HepG2 (cell line): ENCODE measurements around the gene TPST2. TPM values are rescaled to one million over a fixed set of nuclear protein-coding genes. Genes with fewer than 3 reads are reported as not detected.
A peak's percentile ranks its signal among the peaks of the same experiment; 100 is the strongest.

Experiments used
- ATAC-seq: fragments of 200-7000 bp; cut with Tn5 transposase; 3 replicates; pipeline ENCODE4 v1.9.1; 2020; ENCODE audit warnings: mild to moderate bottlenecking, moderate library complexity
- BruUV-seq: library from RNA; stranded (reverse); fragments of 400-500 nt; replicated peaks from 2 replicates; lab custom pipeline; 2021; lab: Mats Ljungman, UMichigan
- CTCF ChIA-PET: fragments of 300-600 bp; formaldehyde crosslinking; extraction: SDS; loops from one replicate; lab custom pipeline; 2021; ENCODE audit warnings: low total read pairs, inconsistent platforms, low intra/inter-chr PET ratio; lab: Yijun Ruan, JAX
- POLR2A ChIA-PET: fragments of 350-600 bp; sonication (Branson Sonifier 250); formaldehyde crosslinking; loops from one replicate; lab custom pipeline; 2020; ENCODE audit warnings: antibody characterized with exemption, inconsistent platforms; lab: Yijun Ruan, JAX
- DNase-seq: peaks from one replicate; pipeline ENCODE4 v3.0.0-alpha.2; 2015; ENCODE audit warnings: low spot score
- FAIRE-seq: peaks from 3 replicates; lab custom pipeline; 2011; peaks lifted over from hg19 to GRCh38; lab: Jason Lieb, UNC
- H2AFZ ChIP-seq: one replicate; pipeline ENCODE4 v1.6.1; 2011; ENCODE audit warnings: low read length, inconsistent platforms
- H3K27ac ChIP-seq: fragments of 300-600 bp; 3 replicates; pipeline ENCODE4 v1.8.0; 2011; ENCODE audit warnings: mixed run types, mild to moderate bottlenecking, mixed read lengths, low read length, inconsistent platforms; ENCODE audit not compliant: insufficient read depth; ENCODE audit errors: extremely low read length
- H3K27me3 ChIP-seq, 2 experiments: fragments of 200-600 bp in 1 of 2; 2 replicates in 1 of 2; 3 replicates in 1 of 2; pipeline versions ENCODE4 v1.6.0 to v1.8.0; 2011; ENCODE audit warnings: low read length in 2 of 2, mild to moderate bottlenecking in 2 of 2, moderate library complexity in 2 of 2, inconsistent platforms in 1 of 2; ENCODE audit not compliant: insufficient read depth in 2 of 2, control insufficient read depth in 1 of 2
- H3K36me3 ChIP-seq, 2 experiments: fragments of 200-600 bp in 1 of 2; replicated peaks in 1 of 2; 2 replicates in 1 of 2; 3 replicates in 1 of 2; pipeline versions ENCODE4 v1.5.1 to v1.8.0; 2011; ENCODE audit warnings: low read length in 2 of 2, inconsistent platforms in 1 of 2; ENCODE audit not compliant: insufficient read depth in 2 of 2, control insufficient read depth in 1 of 2
- H3K4me1 ChIP-seq: 2 replicates; pipeline ENCODE4 v1.5.1; 2012; ENCODE audit warnings: low read length, inconsistent platforms; ENCODE audit not compliant: insufficient read depth
- H3K4me2 ChIP-seq: 2 replicates; pipeline ENCODE4 v1.6.0; 2011; ENCODE audit warnings: low read depth, low read length, inconsistent platforms
- H3K4me3 ChIP-seq, 3 experiments: fragments of 200-600 bp in 1 of 3; sonication (generic), shearing (Covaris generic) in 1 of 3; replicated peaks in 1 of 3; 2 replicates each; pipeline ENCODE4 v1.5.1; 2011 to 2016; ENCODE audit warnings: low read length in 3 of 3, inconsistent platforms in 2 of 3, low read depth in 2 of 3, mild to moderate bottlenecking in 2 of 3, control low read depth in 1 of 3, mixed read lengths in 1 of 3; ENCODE audit not compliant: insufficient read depth in 1 of 3
- H3K79me2 ChIP-seq: one replicate; pipeline ENCODE4 v1.6.1; 2011; ENCODE audit warnings: low read length, inconsistent platforms; ENCODE audit not compliant: insufficient read depth
- H3K9ac ChIP-seq: 2 replicates; pipeline ENCODE4 v1.6.0; 2011; ENCODE audit warnings: mild to moderate bottlenecking, low read depth, low read length, inconsistent platforms; ENCODE audit not compliant: insufficient read depth
- H3K9me3 ChIP-seq: 2 replicates; pipeline ENCODE4 v1.5.1; 2012; ENCODE audit warnings: mild to moderate bottlenecking, low read length
- H4K20me1 ChIP-seq: 2 replicates; pipeline ENCODE4 v1.6.0; 2011; ENCODE audit warnings: inconsistent platforms, mild to moderate bottlenecking, low read length, moderate library complexity; ENCODE audit not compliant: insufficient read depth
- AFF4 ChIP-seq: sonication (generic); formaldehyde crosslinking; IDR thresholded peaks from 2 replicates; pipeline ENCODE4 v1.4.0; 2020; ENCODE audit warnings: missing genetic modification reagents
- ARID2 ChIP-seq: sonication (generic); formaldehyde crosslinking; IDR thresholded peaks from 2 replicates; pipeline ENCODE4 v1.8.1; 2022; ENCODE audit warnings: mild to moderate bottlenecking, missing genetic modification reagents, borderline replicate concordance
- MED8 ChIP-seq: sonication (generic); formaldehyde crosslinking; IDR thresholded peaks from 2 replicates; pipeline ENCODE4 v1.8.1; 2023; ENCODE audit warnings: mild to moderate bottlenecking, missing genetic modification reagents; ENCODE audit not compliant: insufficient replicate concordance
- ZNF343 ChIP-seq: sonication (generic); formaldehyde crosslinking; IDR thresholded peaks from 2 replicates; pipeline ENCODE4 v1.4.0; 2020; ENCODE audit warnings: mild to moderate bottlenecking, missing genetic modification reagents
- ZNF503 ChIP-seq: sonication (generic); formaldehyde crosslinking; IDR thresholded peaks from 2 replicates; pipeline ENCODE4 v1.4.0; 2020; ENCODE audit warnings: missing genetic modification reagents
- ZNF629 ChIP-seq: sonication (generic); formaldehyde crosslinking; conservative IDR thresholded peaks from 2 replicates; pipeline ENCODE4 v1.5.0; 2020; ENCODE audit warnings: missing genetic modification reagents
- ZNF747 ChIP-seq: sonication (generic); formaldehyde crosslinking; IDR thresholded peaks from 2 replicates; pipeline ENCODE4 v1.8.1; 2023; ENCODE audit warnings: missing genetic modification reagents, mild to moderate bottlenecking, borderline replicate concordance
- WGBS: methylation state at CpG from one replicate; pipeline ENCODE4 v1.1.6; 2017; ENCODE audit warnings: low lambda C conversion rate; 5-methylcytosine and 5-hydroxymethylcytosine counted together
- in situ Hi-C: cut with HindIII; loops from 2 replicates; pipeline ENCODE4 v1.10.0; 2017; ENCODE audit warnings: low pct_unique_long_range_greater_than_20kb; ENCODE audit not compliant: extremely low pct_ligation_motif_present
- intact Hi-C: fragments of 100-400 bp; cut with micrococcal nuclease; formaldehyde crosslinking; loops from one replicate; pipeline ENCODE4 v1.10.0; 2022; ENCODE audit not compliant: unreplicated experiment
- polyA plus RNA-seq, 8 experiments: library from polyadenylated mRNA; depleted of rRNA in 3 of 8; stranded (reverse) in 7 of 8; unstranded in 1 of 8; fragments of >200 nt; fragmentation: Illumina TruSeq in 4 of 8; extraction: Trizol in 4 of 8; gene quantifications; 2 replicates each; pipeline versions ENCODE4 v1.2.1 to v1.2.3, GENCODE V29; 2011 to 2016; ENCODE audit warnings: low read depth in 4 of 8, missing spikeins in 1 of 8, mixed read lengths in 1 of 8; ENCODE audit not compliant: insufficient read depth in 1 of 8
- total RNA-seq, 5 experiments: library from RNA; depleted of rRNA; stranded (reverse); fragments of >200 nt; fragmentation: Illumina TruSeq; extraction: Trizol; gene quantifications; 2 replicates each; pipeline ENCODE4 v1.2.3, GENCODE V29; 2016; ENCODE audit warnings: low read depth in 1 of 5

Gene TPST2
- total and polyA plus RNA-seq, 2 of the 13 experiments (the other 11 are each of a cell fraction or from before 2014, with no cell fraction given): 15.2 to 23.8 TPM

- no peak for TF ChIP-seq ZNF503 (CRISPR knock-in tag)
- no peak for TF ChIP-seq AFF4 (CRISPR knock-in tag)
- TF ChIP-seq ZNF747: no peak
- no peak for TF ChIP-seq MED8 (CRISPR knock-in tag)
- TF ChIP-seq ZNF343 (CRISPR knock-in tag): no peak
These were observed 22.7 kb upstream of the TPST2 start (continued) for GRCh38 chr22:26612652-26613051.

GRCh38 chr22:26610996-26611395 lies 21.1 kb upstream of the TPST2 start:
- H3K9me3 ChIP-seq: no peaks in the 10 kb centered on the region
- no peaks in the 10 kb centered on the region for H3K79me2 ChIP-seq
- ATAC-seq (no peak), FAIRE-seq (no peak), DNase-seq (no peak)
- no peak overlapping the region for H3K27ac ChIP-seq
- H3K4me2 ChIP-seq: no peak overlapping the region
- in situ Hi-C loops: no loop called here
- intact Hi-C loops: no loop called here
- CTCF ChIA-PET: no interaction called here
- no peaks in the 10 kb centered on the region for H3K36me3 ChIP-seq
- no peak overlapping the region for H2AFZ ChIP-seq
- 11% methylated on average over 1 of the region's 2 CpGs for WGBS
- no peaks in the 10 kb centered on the region for H4K20me1 ChIP-seq
- BruUV-seq: no TSS peak
- TF ChIP-seq ARID2: no peak
- peak; percentile 40 for TF ChIP-seq ZNF629
- H3K27me3 ChIP-seq: peaks cover 0 to 11% of the 10 kb centered on the region in 2 experiments; a peak in 2 of 5 replicates
- no peak overlapping the region for H3K4me3 ChIP-seq
- no peak overlapping the region for H3K9ac ChIP-seq
- POLR2A ChIA-PET: no interaction called here
- no peaks in the 10 kb centered on the region for H3K4me1 ChIP-seq
